HepG2 (cell line): ENCODE data around the gene LIN28B. TPM values are rescaled to one million over a fixed set of nuclear protein-coding genes. Genes with fewer than 3 reads are reported as not detected.

Source experiments
- ATAC-seq: fragments of 200-7000 bp; cut with Tn5 transposase; 3 replicates; pipeline ENCODE4 v1.9.1; 2020; ENCODE audit warnings: mild to moderate bottlenecking, moderate library complexity
- BruUV-seq: library from RNA; stranded (reverse); fragments of 400-500 nt; replicated peaks from 2 replicates; lab custom pipeline; 2021; lab: Mats Ljungman, UMichigan
- CTCF ChIA-PET: fragments of 300-600 bp; formaldehyde crosslinking; extraction: SDS; loops from one replicate; lab custom pipeline; 2021; ENCODE audit warnings: low total read pairs, inconsistent platforms, low intra/inter-chr PET ratio; lab: Yijun Ruan, JAX
- POLR2A ChIA-PET: fragments of 350-600 bp; sonication (Branson Sonifier 250); formaldehyde crosslinking; loops from one replicate; lab custom pipeline; 2020; ENCODE audit warnings: antibody characterized with exemption, inconsistent platforms; lab: Yijun Ruan, JAX
- DNase-seq: peaks from one replicate; pipeline ENCODE4 v3.0.0-alpha.2; 2015; ENCODE audit warnings: low spot score
- FAIRE-seq: peaks from 3 replicates; lab custom pipeline; 2011; peaks lifted over from hg19 to GRCh38; lab: Jason Lieb, UNC
- H2AFZ ChIP-seq: one replicate; pipeline ENCODE4 v1.6.1; 2011; ENCODE audit warnings: low read length, inconsistent platforms
- H3K27ac ChIP-seq: fragments of 300-600 bp; 3 replicates; pipeline ENCODE4 v1.8.0; 2011; ENCODE audit warnings: mixed run types, mild to moderate bottlenecking, mixed read lengths, low read length, inconsistent platforms; ENCODE audit not compliant: insufficient read depth; ENCODE audit errors: extremely low read length
- H3K27me3 ChIP-seq, 2 experiments: fragments of 200-600 bp in 1 of 2; 2 replicates in 1 of 2; 3 replicates in 1 of 2; pipeline versions ENCODE4 v1.6.0 to v1.8.0; 2011; ENCODE audit warnings: low read length in 2 of 2, mild to moderate bottlenecking in 2 of 2, moderate library complexity in 2 of 2, inconsistent platforms in 1 of 2; ENCODE audit not compliant: insufficient read depth in 2 of 2, control insufficient read depth in 1 of 2
- H3K36me3 ChIP-seq, 2 experiments: fragments of 200-600 bp in 1 of 2; replicated peaks in 1 of 2; 2 replicates in 1 of 2; 3 replicates in 1 of 2; pipeline versions ENCODE4 v1.5.1 to v1.8.0; 2011; ENCODE audit warnings: low read length in 2 of 2, inconsistent platforms in 1 of 2; ENCODE audit not compliant: insufficient read depth in 2 of 2, control insufficient read depth in 1 of 2
- H3K4me1 ChIP-seq: 2 replicates; pipeline ENCODE4 v1.5.1; 2012; ENCODE audit warnings: low read length, inconsistent platforms; ENCODE audit not compliant: insufficient read depth
- H3K4me2 ChIP-seq: 2 replicates; pipeline ENCODE4 v1.6.0; 2011; ENCODE audit warnings: low read depth, low read length, inconsistent platforms
- H3K4me3 ChIP-seq, 3 experiments: fragments of 200-600 bp in 1 of 3; sonication (generic), shearing (Covaris generic) in 1 of 3; replicated peaks in 1 of 3; 2 replicates each; pipeline ENCODE4 v1.5.1; 2011 to 2016; ENCODE audit warnings: low read length in 3 of 3, inconsistent platforms in 2 of 3, low read depth in 2 of 3, mild to moderate bottlenecking in 2 of 3, control low read depth in 1 of 3, mixed read lengths in 1 of 3; ENCODE audit not compliant: insufficient read depth in 1 of 3
- H3K79me2 ChIP-seq: one replicate; pipeline ENCODE4 v1.6.1; 2011; ENCODE audit warnings: low read length, inconsistent platforms; ENCODE audit not compliant: insufficient read depth
- H3K9ac ChIP-seq: 2 replicates; pipeline ENCODE4 v1.6.0; 2011; ENCODE audit warnings: mild to moderate bottlenecking, low read depth, low read length, inconsistent platforms; ENCODE audit not compliant: insufficient read depth
- H3K9me3 ChIP-seq: 2 replicates; pipeline ENCODE4 v1.5.1; 2012; ENCODE audit warnings: mild to moderate bottlenecking, low read length
- H4K20me1 ChIP-seq: 2 replicates; pipeline ENCODE4 v1.6.0; 2011; ENCODE audit warnings: inconsistent platforms, mild to moderate bottlenecking, low read length, moderate library complexity; ENCODE audit not compliant: insufficient read depth
- KLF12 ChIP-seq: sonication (generic); formaldehyde crosslinking; IDR thresholded peaks from 2 replicates; pipeline ENCODE4 v1.4.0; 2020; ENCODE audit warnings: missing genetic modification reagents, borderline replicate concordance
- MXI1 ChIP-seq: IDR thresholded peaks from 3 replicates; pipeline ENCODE4 v1.6.1; 2012; ENCODE audit warnings: low read depth, low read length, inconsistent platforms, borderline replicate concordance
- NR2F6 ChIP-seq, 2 experiments: IDR thresholded peaks; 2 replicates each; pipeline ENCODE4 v1.6.1; 2016; ENCODE audit warnings: antibody characterized with exemption in 1 of 2, mild to moderate bottlenecking in 1 of 2
- SAFB2 ChIP-seq: sonication (generic); formaldehyde crosslinking; IDR thresholded peaks from 2 replicates; pipeline ENCODE4 v1.5.1; 2020; ENCODE audit warnings: missing genetic modification reagents, low read depth, mild to moderate bottlenecking, borderline replicate concordance
- TOPORS ChIP-seq: sonication (generic); formaldehyde crosslinking; IDR thresholded peaks from 2 replicates; pipeline ENCODE4 v1.8.0; 2023; ENCODE audit warnings: mild to moderate bottlenecking, missing genetic modification reagents
- ZBTB20 ChIP-seq: sonication (generic); formaldehyde crosslinking; IDR thresholded peaks from 2 replicates; pipeline ENCODE4 v1.8.1; 2023; ENCODE audit warnings: missing genetic modification reagents, low read depth, mild to moderate bottlenecking, borderline replicate concordance
- ZKSCAN5 ChIP-seq: sonication (generic); formaldehyde crosslinking; IDR thresholded peaks from 2 replicates; pipeline ENCODE4 v1.5.1; 2020; ENCODE audit warnings: mild to moderate bottlenecking, missing genetic modification reagents
- ZNF20 ChIP-seq: sonication (generic); formaldehyde crosslinking; IDR thresholded peaks from 2 replicates; pipeline ENCODE4 v1.4.0; 2020; ENCODE audit warnings: mild to moderate bottlenecking, moderate library complexity, missing genetic modification reagents
- ZNF263 ChIP-seq: sonication (generic); formaldehyde crosslinking; IDR thresholded peaks from 2 replicates; pipeline ENCODE4 v1.4.0; 2020; ENCODE audit warnings: missing genetic modification reagents
- ZNF672 ChIP-seq: sonication (generic); formaldehyde crosslinking; IDR thresholded peaks from 2 replicates; pipeline ENCODE4 v1.8.1; 2022; ENCODE audit warnings: missing genetic modification reagents
- ZSCAN31 ChIP-seq: sonication (generic); formaldehyde crosslinking; IDR thresholded peaks from 2 replicates; pipeline ENCODE4 v1.5.0; 2020; ENCODE audit warnings: low read depth, mild to moderate bottlenecking, missing genetic modification reagents
- WGBS: methylation state at CpG from one replicate; pipeline ENCODE4 v1.1.6; 2017; ENCODE audit warnings: low lambda C conversion rate; 5-methylcytosine and 5-hydroxymethylcytosine counted together
- in situ Hi-C: cut with HindIII; loops from 2 replicates; pipeline ENCODE4 v1.10.0; 2017; ENCODE audit warnings: low pct_unique_long_range_greater_than_20kb; ENCODE audit not compliant: extremely low pct_ligation_motif_present
- intact Hi-C: fragments of 100-400 bp; cut with micrococcal nuclease; formaldehyde crosslinking; loops from one replicate; pipeline ENCODE4 v1.10.0; 2022; ENCODE audit not compliant: unreplicated experiment
- polyA plus RNA-seq, 8 experiments: library from polyadenylated mRNA; depleted of rRNA in 3 of 8; stranded (reverse) in 7 of 8; unstranded in 1 of 8; fragments of >200 nt; fragmentation: Illumina TruSeq in 4 of 8; extraction: Trizol in 4 of 8; gene quantifications; 2 replicates each; pipeline versions ENCODE4 v1.2.1 to v1.2.3, GENCODE V29; 2011 to 2016; ENCODE audit warnings: low read depth in 4 of 8, missing spikeins in 1 of 8, mixed read lengths in 1 of 8; ENCODE audit not compliant: insufficient read depth in 1 of 8
- total RNA-seq, 5 experiments: library from RNA; depleted of rRNA; stranded (reverse); fragments of >200 nt; fragmentation: Illumina TruSeq; extraction: Trizol; gene quantifications; 2 replicates each; pipeline ENCODE4 v1.2.3, GENCODE V29; 2016; ENCODE audit warnings: low read depth in 1 of 5
- TF ChIP-seq, protein P1 (sequence below): sonication (generic); formaldehyde crosslinking; IDR thresholded peaks from 2 replicates; pipeline ENCODE4 v1.5.0; 2020; ENCODE audit warnings: mild to moderate bottlenecking, missing genetic modification reagents, moderate library complexity

The LIN28B gene
- total and polyA plus RNA-seq, 2 of the 13 experiments (the other 11 are each of a cell fraction or from before 2014, with no cell fraction given) = 14.5 to 56.8 TPM

DNA sequence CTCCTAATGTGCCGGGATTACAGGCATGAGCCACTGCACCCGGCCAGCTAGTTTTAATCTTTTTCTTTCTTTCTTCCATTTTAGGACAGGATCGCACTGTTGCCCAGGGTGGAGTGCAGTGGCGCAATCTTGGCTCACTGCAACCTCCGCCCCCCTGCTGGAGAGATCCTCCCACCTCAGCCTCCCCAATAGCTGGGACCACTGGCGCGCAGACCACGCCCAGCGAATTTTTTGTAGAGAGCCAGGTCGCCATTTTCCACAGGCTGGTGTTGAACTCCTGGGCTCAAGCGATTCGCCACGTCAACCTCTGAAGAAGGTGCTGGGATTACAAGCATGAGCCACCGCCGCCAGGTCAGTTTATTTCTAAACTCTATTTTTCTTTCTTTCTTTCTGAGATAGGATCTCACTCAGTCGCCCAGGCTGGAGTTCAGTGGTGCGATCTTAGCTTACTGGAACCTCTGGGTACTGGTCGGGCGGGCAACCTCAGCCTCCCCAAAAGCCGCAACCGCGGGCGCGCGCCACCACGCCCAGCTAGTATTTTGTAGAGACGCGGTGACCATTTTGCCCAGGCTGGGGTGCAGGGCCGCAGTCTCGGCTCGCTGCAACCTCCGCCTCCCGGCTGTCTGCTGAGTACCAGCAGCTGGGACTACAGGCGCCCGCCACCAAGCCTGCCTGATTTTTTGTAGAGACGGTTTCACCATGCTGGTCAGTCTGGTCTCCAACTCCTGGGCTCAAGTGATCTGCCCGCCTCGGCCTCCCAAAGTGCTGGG is 20.0 kb upstream of the LIN28B start:
- POLR2A ChIA-PET = no interaction called here
- WGBS = 91% methylated on average over 38 of the region's 38 CpGs
- Histone ChIP-seq H3K9ac (no peak overlapping the region), H3K9me3 (no peaks in the 10 kb centered on the region), H3K4me1 (no peaks in the 10 kb centered on the region; the same call in 1 of the 2 replicates), H3K27me3 (no peaks in the 10 kb centered on the region), H4K20me1 (no peaks in the 10 kb centered on the region), H3K27ac (no peak overlapping the region), H3K36me3 (no peaks in the 10 kb centered on the region), H3K4me2 (no peak overlapping the region), H3K4me3 (no peak overlapping the region), H2AFZ (no peak overlapping the region), H3K79me2 (peaks cover 5% of the 10 kb centered on the region)
- CTCF ChIA-PET = no interaction called here
- DNase-seq (no peak), FAIRE-seq (no peak), ATAC-seq (no peak)
- intact Hi-C loops (no loop called here), in situ Hi-C loops (no loop called here)
- TF ChIP-seq ZKSCAN5 (CRISPR knock-in tag) = no peak
- TF ChIP-seq ZBTB20 (CRISPR knock-in tag) = no peak
- TF ChIP-seq SAFB2 = no peak
- no peak for TF ChIP-seq ZNF20 (CRISPR knock-in tag)
- BruUV-seq = no TSS peak

DNA sequence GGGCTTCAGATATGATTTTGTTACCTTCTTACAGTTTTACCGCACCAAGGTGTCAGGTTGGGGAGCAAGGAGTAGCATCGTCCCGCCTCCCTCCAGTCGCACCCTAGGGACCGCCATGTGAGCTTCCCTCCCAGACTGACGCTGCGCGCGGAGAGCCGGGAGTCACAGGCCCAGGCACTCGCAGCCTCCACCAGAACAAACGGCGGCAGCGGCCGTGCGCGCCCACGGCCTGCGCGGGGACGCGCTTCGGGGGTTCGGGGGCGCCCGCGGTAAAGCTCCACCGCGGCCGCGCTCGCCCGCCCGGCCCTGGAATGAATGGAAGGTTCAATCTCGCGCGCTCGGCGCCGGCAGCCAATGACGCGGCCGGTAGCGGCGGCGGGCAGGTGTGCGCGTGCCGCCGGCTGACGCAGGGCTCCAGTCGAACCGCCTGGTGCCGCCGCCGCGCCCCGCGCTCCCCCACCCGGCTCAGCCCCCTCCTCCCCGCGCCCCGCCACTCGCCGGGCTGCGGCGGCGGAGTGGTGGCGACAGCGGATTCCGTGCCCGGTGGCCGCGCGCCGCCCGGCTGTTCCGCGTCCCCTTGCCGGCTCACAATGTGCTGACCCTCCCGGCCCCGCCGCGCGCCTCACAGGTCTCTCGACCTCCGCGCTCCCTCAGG is 16.5 kb upstream of the LIN28B start:
- CTCF ChIA-PET = interaction anchor here (2.4 kb wide), 1 partner anchor 137 kb away, joined by 33 read pairs; no protein-coding TSS in a partner anchor
- no peaks in the 10 kb centered on the region for H3K27me3 ChIP-seq
- no TSS peak for BruUV-seq
- H2AFZ ChIP-seq = peak overlapping the region; percentile 30
- peak overlapping the region; percentile 88 for H3K27ac ChIP-seq
- ATAC-seq (peak; percentile 83), DNase-seq (peak; percentile 54), FAIRE-seq (no peak)
- WGBS = 43% methylated on average over 4 of the region's 88 CpGs
- H3K9me3 ChIP-seq = no peaks in the 10 kb centered on the region
- H3K79me2 ChIP-seq = peaks cover 32% of the 10 kb centered on the region
- no peaks in the 10 kb centered on the region for H4K20me1 ChIP-seq
- H3K4me2 ChIP-seq = peak overlapping the region; percentile 92
- intact Hi-C loops (loop anchor here (2.0 kb wide), 1 partner anchor 14 kb away; no protein-coding TSS in a partner anchor), in situ Hi-C loops (loop anchor here (5.0 kb wide), 1 partner anchor 137 kb away; no protein-coding TSS in a partner anchor)
- H3K36me3 ChIP-seq = no peaks in the 10 kb centered on the region
- H3K4me1 ChIP-seq = peaks cover 12% of the 10 kb centered on the region
- peak overlapping the region; percentile 74 to 92 (median 76) for H3K4me3 ChIP-seq
- H3K9ac ChIP-seq = peak overlapping the region; percentile 82
- POLR2A ChIA-PET = interaction anchor here (1.0 to 2.2 kb wide), 3 partner anchors 15 to 81 kb away, joined by 3 to 7 read pairs (median 5); partner anchors contain the start of gene LIN28B
- TF ChIP-seq NR2F6 (IDR thresholded peaks at IDR 0.05) = no peak
- TF ChIP-seq NR2F6 (CRISPR knock-in tag; IDR thresholded peaks at IDR 0.05) = no peak
- TF ChIP-seq ZNF672 (CRISPR knock-in tag) = 0 out of 2 replicates have a peak, but pooled peaks have one; percentile 5
- TF ChIP-seq, protein P1, sequence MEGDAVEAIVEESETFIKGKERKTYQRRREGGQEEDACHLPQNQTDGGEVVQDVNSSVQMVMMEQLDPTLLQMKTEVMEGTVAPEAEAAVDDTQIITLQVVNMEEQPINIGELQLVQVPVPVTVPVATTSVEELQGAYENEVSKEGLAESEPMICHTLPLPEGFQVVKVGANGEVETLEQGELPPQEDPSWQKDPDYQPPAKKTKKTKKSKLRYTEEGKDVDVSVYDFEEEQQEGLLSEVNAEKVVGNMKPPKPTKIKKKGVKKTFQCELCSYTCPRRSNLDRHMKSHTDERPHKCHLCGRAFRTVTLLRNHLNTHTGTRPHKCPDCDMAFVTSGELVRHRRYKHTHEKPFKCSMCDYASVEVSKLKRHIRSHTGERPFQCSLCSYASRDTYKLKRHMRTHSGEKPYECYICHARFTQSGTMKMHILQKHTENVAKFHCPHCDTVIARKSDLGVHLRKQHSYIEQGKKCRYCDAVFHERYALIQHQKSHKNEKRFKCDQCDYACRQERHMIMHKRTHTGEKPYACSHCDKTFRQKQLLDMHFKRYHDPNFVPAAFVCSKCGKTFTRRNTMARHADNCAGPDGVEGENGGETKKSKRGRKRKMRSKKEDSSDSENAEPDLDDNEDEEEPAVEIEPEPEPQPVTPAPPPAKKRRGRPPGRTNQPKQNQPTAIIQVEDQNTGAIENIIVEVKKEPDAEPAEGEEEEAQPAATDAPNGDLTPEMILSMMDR (CRISPR knock-in tag) = no peak
- TF ChIP-seq ZNF263 (CRISPR knock-in tag) = no peak
- TF ChIP-seq TOPORS = 0 out of 2 replicates have a peak, but pooled peaks have one; percentile 5
- peak; percentile 79; the same call in 2 of the 3 replicates for TF ChIP-seq MXI1
- TF ChIP-seq KLF12 = 0 out of 2 replicates have a peak, but pooled peaks have one; percentile 10
- 0 out of 2 replicates have a peak, but pooled peaks have one; percentile 4 for TF ChIP-seq ZSCAN31 (CRISPR knock-in tag)
